GM18951 (cell line): ENCODE measurements around the gene VPS37D.
"Not testable (repeated sequence)": the region's sequence is repeated elsewhere in the genome, so short reads cannot be mapped to it uniquely, and the experiment has no call there.

Experiments used
- POLR2A ChIP-seq: IDR thresholded peaks from 4 replicates; pipeline ENCODE4 v1.6.1; 2011; ENCODE audit warnings: mild to moderate bottlenecking; ENCODE audit not compliant: insufficient read length, insufficient read depth; ENCODE audit errors: extremely low read depth
- in situ Hi-C: fragments of 300-500 bp; cut with MboI; formaldehyde crosslinking; loops from one replicate; pipeline ENCODE4 v1.12.0; 2022; ENCODE audit warnings: low sequenced_read_pairs, mixed read lengths, inconsistent platforms; ENCODE audit not compliant: unreplicated experiment

The VPS37D gene

DNA sequence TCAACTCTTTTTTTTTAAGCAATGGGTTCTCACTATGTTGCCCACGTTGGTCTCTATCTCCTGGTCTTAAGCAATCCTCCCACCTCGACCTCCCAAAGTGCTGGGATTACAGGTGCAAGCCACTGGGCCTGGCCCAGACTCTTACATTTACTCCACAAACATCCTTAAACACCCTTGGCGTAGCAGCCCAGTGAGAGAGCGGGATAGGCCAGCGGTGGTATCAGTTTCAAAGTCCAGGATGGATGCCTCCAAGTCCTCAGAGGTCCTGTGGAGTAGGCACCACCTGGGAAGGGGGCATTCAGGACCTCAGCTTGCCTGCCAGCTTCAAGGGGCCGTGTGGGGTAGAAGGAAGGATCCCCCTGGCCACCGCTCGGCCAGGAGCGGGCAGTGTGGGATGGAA, 18.1 kb upstream of the VPS37D start:
- no peak for TF ChIP-seq POLR2A
- in situ Hi-C loops, result no loop called here

DNA sequence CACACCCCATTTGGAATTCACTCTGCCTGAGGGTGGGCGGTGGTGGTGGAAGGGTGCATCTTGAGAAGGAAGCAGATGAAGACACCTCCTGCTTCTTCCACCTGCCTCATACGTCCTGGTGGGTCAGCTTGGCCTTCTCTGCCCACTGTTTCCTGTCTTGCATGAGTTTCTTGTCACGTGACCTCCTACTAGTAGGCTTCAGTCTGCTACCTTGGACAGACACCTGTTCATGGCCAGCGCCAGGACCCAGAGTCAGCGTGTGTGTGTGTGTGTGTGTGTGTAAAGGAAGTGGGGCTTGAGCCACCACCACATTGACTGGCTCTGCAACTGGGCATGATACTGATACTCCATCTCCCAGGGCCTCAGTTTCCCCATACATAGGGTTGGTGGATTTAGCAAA, 17.1 kb upstream of the VPS37D start:
- in situ Hi-C loops, result no loop called here
- TF ChIP-seq POLR2A, result no peak

DNA sequence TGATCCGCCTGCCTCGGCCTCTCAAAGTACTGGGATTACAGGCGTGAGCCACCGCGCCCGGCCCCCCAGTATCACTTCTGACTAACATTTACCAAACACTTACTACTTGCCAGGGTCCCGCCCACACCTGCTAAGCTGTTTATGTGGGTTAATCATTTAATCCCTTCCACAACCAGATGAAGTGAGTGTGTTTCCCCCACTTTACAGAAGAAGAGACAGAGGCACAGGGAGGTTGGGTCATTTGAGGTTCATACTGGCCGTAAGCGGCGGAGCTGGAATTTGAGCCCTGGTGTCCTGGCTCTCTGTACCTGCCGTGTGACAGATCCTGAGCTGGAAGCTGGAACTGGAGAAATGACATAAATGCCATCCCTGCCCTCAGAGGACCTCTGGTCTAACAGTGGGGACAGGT, 15.1 kb upstream of the VPS37D start:
- no peak for TF ChIP-seq POLR2A
- in situ Hi-C loops, result no loop called here

DNA sequence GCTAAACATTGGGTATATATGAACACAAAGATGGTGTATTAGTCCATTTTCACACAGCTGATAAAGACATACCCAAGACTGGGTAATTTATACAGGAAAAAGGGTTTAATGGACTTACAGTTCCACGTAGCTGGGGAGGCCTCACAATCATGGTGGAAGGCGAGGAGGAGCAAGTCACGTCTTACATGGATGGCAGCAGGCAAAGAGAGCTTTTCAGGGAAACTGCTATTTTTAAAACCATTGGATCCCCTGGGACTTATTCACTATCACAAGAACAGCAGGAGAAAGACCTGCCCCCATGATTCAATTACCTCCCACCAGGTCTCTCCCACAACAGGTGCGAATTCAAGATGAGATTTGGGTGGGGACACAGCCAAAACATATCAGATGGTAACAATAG, 12.3 kb upstream of the VPS37D start:
- in situ Hi-C loops, result not testable (repeated sequence)

DNA sequence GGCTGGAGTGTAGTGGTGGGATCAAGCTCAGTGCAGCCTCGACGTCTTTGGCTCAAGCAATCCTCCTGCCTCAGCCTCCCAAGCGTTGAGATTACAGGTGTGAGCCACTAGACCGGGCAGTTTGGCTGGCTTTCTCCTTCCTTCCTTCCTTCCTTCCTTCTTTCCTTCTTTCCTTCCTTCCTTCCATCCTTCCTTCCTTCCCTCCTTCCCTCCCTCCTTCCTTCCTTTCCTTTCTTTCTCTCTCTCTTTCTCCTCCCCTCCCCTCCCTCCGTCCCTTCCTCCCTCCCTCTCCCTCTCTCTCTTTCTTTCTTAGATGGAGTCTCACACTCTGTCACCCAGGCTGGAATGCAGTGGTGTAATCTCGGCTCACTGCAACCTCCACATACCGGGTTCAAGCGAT, 7.6 kb upstream of the VPS37D start:
- in situ Hi-C loops, result no loop called here
- no peak for TF ChIP-seq POLR2A

DNA sequence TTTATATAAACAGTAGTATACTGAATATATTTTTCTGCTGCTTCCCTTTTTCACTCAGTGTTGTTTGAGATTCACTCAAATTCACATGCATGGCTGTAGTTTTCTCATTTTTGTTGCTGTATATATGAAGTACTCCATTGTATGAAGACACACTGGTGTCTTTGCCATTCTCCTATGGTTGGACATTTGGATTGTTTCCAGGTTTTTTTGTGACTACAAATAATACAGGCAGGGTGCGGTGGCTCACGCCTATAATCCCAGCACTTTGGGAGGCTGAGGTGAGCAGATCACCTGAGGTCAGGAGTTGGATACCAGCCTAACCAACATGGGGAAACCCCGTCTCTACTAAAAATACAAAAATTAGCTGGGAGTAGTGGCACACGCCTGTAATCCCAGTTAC, 7.0 kb upstream of the VPS37D start:
- in situ Hi-C loops, result not testable (repeated sequence)

DNA sequence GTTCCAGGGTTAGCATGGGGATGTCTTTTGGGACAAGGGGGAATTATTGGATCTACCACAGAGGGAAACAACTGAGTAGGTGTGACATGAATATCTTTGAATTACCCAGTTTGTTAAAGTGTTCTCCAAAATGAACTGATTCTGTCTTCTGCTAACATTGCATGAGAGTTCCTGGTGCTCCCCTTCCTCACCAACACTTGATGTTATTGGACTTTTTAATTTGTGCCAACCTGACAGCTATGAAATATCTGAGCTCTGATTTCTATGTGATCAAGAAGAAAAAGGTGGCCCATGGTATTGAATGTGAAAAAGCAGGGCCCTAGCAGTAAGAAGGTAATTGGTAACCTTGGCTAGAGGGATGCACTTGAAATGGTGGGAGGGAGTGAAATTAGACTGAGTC, 4.6 kb upstream of the VPS37D start:
- TF ChIP-seq POLR2A, result no peak
- in situ Hi-C loops, result no loop called here

DNA sequence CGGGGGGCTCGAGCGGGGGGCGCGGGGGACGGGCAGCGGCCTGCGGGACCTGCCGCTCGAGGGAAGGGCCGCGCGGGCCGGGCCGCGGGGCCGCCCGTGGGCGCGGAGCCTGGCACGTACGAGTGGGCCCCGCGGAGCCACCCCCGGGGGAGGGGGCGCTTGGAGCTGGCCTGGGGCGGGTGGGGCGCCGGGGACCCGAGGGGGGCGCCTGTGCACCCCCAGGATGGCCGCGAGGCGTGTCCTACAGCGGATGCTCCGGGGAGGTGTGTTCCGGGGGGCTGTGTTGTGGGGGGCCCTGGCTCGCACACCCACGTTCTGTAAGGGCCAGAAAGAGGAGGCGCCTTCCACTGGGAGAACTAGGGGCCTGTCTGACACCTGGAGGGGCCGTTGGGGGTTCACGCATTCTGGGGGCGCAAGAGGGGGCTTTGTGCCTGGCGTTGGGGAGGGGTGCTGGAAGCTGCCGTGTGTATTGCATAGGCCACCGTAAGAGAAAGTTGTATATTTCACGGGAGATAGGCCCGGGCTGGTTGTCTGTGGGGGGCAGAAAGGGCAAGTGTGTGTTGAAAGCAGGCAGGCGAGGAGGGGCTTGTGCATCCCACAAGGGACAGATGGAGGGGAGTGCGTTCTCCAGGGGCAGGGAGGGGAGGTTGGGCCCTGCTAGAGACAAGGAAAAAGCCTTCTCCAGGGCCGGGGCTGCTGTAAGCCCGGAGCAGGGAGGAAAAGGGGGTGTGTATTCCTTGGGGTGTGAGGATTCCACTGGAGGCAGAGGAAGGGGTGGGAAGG, 663 bp downstream of the VPS37D start:
- in situ Hi-C loops, result no loop called here
- no peak for TF ChIP-seq POLR2A

DNA sequence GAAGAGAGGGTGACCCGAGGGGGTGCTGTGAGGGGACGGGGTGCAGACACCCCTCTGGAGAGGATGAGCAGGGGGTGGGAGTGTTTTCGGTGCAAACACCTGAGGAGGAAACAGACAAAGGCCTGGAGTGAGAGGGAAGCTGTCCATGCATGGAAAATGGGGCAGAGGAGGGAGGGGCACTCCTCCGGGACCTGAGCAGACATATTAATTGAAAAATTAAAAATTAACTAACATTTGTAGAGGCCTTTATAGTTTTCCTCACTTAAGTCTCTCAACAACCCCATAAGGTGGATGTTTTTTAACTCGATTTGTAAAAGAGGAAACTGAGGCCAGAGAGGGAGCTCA, 1.2 kb downstream of the VPS37D start:
- in situ Hi-C loops, result no loop called here
- no peak for TF ChIP-seq POLR2A

DNA sequence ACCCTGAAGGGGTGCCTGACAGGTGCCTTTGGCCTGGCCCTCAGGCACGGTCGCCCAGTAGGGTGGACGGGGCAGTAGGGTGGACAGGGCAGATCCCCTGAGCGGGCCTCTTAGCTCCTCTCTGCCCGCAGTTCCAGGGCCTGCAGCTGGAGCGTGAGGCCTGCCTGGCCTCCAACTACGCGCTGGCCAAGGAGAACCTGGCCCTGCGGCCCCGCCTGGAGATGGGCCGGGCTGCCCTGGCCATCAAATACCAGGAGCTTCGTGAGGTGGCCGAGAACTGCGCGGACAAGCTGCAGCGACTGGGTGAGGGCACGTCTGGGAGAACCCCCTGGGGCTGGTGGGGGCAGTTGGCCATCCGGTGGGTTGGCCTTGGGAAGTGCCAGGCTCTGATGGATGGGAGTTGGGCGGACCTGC, 1.7 kb downstream of the VPS37D start:
- in situ Hi-C loops, result no loop called here
- no peak for TF ChIP-seq POLR2A

DNA sequence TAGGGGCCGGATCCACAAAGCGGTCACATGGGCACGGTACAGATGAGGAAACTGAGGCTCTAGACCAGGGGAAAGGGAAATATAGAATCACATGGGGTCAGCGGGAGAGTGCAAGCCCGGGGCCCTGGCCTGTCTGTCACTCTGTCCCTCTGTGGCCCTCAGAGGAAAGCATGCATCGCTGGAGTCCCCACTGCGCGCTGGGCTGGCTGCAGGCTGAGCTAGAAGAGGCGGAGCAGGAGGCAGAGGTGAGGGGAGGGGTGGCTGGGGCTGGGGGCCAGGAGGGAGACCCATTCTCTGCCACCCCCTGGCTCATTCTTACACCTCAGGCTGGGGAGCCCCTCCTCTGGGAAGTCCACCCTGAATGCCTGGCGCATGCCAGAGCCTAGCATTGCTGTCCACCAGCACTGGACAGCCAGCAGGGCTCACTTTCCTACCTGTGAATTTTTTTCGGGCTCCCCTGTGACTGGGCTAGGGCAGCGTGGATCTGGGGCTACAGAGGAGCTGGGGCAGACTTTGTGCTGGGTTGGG, 2.3 kb downstream of the VPS37D start:
- in situ Hi-C loops, result no loop called here

DNA sequence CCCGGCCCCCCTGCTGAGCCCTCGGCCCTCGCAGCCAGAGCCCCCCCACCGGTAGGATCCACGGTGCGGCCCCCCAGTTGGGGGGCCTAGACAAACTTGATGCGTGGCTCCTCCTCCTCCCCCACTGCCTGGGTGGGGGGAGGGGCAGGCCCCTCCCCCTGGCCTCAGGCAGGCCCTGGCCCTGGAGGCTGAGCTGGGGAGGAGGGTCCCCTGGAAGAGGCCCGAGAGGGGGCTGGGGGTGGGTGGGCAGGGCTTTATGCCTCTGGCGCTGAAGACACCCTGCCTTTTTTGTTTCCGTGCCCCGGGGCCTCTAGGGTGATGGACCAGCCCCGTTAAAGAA, 3.7 kb downstream of the VPS37D start:
- TF ChIP-seq POLR2A, result no peak
- in situ Hi-C loops, result no loop called here

More for the DNA sequence above, 2.3 kb downstream of the VPS37D start:
- no peak for TF ChIP-seq POLR2A

DNA sequence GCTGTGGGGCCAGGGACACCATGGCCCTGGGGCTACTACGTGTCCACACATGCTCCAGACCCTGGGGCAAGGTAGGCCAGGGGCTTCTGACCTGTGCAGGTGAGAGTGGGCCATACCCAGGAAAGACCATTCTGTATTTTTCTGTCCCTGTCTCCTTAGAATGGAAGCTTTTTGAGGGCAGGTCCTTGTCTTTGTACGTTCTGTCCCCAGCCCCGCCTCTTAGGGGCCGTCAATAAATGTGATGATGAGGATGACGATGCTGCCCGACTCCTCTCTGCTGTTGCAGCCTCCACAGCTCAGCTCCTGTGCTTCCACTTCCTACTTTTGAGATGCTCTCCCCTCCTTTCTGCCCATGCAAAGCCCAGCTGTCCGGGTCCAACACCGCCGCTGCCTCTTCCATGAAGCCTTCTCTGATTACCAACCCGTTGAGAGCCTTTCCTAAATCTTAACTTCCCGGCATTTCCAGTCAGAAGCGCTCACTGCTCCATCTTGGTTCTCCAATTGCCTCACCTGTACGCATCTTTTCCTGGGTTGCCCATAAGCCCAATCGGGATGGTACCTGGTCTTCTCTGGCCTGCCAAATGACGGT, 4.3 kb downstream of the VPS37D start:
- TF ChIP-seq POLR2A, result no peak
- in situ Hi-C loops, result no loop called here

DNA sequence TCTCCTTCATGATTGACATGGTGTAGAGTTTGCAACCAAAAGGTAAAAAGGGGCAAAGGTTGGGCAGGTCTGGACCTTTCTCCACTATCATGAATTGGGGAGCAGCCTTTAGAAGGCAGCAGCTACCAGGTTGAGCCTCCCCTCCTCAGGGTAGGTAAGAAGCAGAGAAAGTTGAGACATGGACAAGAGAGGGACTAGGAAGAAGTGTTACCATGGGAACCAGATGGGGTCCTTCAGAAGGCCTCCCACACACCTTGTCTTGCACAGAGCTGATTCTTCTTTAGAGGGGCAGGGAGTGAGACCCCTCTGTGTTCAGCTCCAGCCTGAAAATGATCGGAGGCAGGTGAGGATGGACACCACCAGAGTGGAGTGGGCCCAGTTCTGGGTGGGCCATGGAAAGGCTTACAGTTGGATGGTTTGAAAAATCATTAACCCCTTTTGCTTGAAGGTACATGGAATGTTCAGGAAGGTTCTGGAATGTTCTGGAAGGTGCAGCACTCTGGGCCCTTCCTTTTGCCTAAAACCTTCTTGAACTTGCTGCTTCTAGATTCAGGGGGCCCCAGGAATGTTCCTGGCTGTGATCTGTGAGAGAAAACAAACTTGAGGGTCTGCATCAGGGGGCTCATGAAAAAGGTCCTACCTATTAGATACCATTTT, 7.0 kb downstream of the VPS37D start:
- in situ Hi-C loops, result no loop called here

DNA sequence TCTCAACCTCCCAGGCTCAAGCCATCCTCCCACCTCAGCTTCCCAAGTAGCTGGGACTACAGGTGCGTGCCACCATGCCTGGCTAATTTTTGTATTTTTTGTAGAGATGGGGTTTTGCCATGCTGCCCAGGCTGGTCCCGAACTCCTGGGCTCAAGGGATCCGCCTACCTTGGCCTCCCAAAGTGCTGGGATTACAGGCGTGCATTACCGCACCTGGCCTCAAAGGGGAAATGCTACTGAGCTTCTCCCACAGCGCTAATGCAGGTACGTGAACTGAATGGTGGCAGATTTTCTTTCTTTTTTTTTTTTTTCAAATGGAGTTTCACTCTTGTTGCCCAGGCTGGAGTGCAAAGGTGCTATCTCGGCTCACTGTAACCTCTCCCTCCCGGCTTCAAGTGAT, 8.4 kb downstream of the VPS37D start:
- in situ Hi-C loops, result not testable (repeated sequence)

More for the DNA sequence above, 7.0 kb downstream of the VPS37D start:
- no peak for TF ChIP-seq POLR2A
